Activated CD4-positive, alpha-beta T cell treated with anti-CD3 and anti-CD28 coated beads, Interleukin-2, amount 50 U/mL, for 24 hours (primary cell): ENCODE data around the gene PCNX3.

Source experiments
- DNase-seq, 2 donors: peaks; one replicate each; pipeline ENCODE4 v3.0.0-alpha.2; 2020; ENCODE audit warnings: low read depth in 1 of 2, low spot score in 1 of 2

The PCNX3 gene

GRCh38 chr11:65685981-65686380 lies 70.4 kb downstream of the PCNX3 start:
- no peak for DNase-seq
